Smooth muscle cell (in vitro differentiated cells): Measurements from ENCODE around the gene PHRF1. TPM values are rescaled to one million over a fixed set of nuclear protein-coding genes. Genes with fewer than 3 reads are reported as not detected.

Experiments used
- DNase-seq: peaks from one replicate; lab custom pipeline; 2025; ENCODE audit not compliant: unreplicated experiment; lab: John Stamatoyannopoulos, UW
- H2AFZ ChIP-seq: fragments of 200-600 bp; sonication (generic); 2 replicates; pipeline ENCODE4 v1.6.0; 2016; ENCODE audit warnings: antibody characterized with exemption, low read depth, mild to moderate bottlenecking
- H3F3A ChIP-seq: fragments of 200-600 bp; sonication (generic); 2 replicates; pipeline ENCODE4 v1.6.0; 2017; ENCODE audit warnings: antibody characterized with exemption, low read depth
- H3K27ac ChIP-seq: fragments of 200-600 bp; sonication (generic); 2 replicates; pipeline ENCODE4 v1.5.1; 2016; ENCODE audit warnings: low read depth, mild to moderate bottlenecking
- H3K27me3 ChIP-seq: fragments of 200-600 bp; sonication (generic); 2 replicates; pipeline ENCODE4 v1.6.1; 2016; ENCODE audit warnings: low read depth, mild to moderate bottlenecking
- H3K36me3 ChIP-seq: fragments of 200-600 bp; sonication (generic); 2 replicates; pipeline ENCODE4 v1.5.1; 2016; ENCODE audit warnings: low read depth
- H3K4me1 ChIP-seq: fragments of 200-600 bp; sonication (generic); 2 replicates; pipeline ENCODE4 v1.5.1; 2016; ENCODE audit warnings: low read depth
- H3K4me2 ChIP-seq: fragments of 200-600 bp; sonication (generic); 2 replicates; pipeline ENCODE4 v1.6.0; 2016; ENCODE audit warnings: mild to moderate bottlenecking
- H3K4me3 ChIP-seq: fragments of 200-600 bp; sonication (generic); 2 replicates; pipeline ENCODE4 v1.5.1; 2016; ENCODE audit warnings: mild to moderate bottlenecking
- H3K79me2 ChIP-seq: fragments of 200-600 bp; sonication (generic); 2 replicates; pipeline ENCODE4 v1.6.0; 2016; ENCODE audit warnings: low read depth, mild to moderate bottlenecking
- H3K9ac ChIP-seq: fragments of 200-600 bp; sonication (generic); 2 replicates; pipeline ENCODE4 v1.6.0; 2016; ENCODE audit warnings: low read depth
- H3K9me3 ChIP-seq: fragments of 200-600 bp; sonication (generic); replicated peaks from 2 replicates; pipeline ENCODE4 v1.5.1; 2016; ENCODE audit warnings: low read depth
- H4K20me1 ChIP-seq: fragments of 200-600 bp; sonication (generic); 2 replicates; pipeline ENCODE4 v1.6.0; 2016; ENCODE audit warnings: low read depth
- CTCF ChIP-seq: fragments of 200-600 bp; sonication (generic); IDR thresholded peaks from 2 replicates; pipeline ENCODE4 v1.5.1; 2017; ENCODE audit warnings: borderline replicate concordance, mild to moderate bottlenecking, antibody characterized with exemption; ENCODE audit not compliant: insufficient read depth, poor library complexity, severe bottlenecking
- WGBS: methylation state at CpG from one replicate; pipeline ENCODE4 v1.1.7; 2016; ENCODE audit warnings: low lambda C conversion rate; 5-methylcytosine and 5-hydroxymethylcytosine counted together
- polyA plus RNA-seq: library from polyadenylated mRNA; unstranded; fragments of >200 nt; fragmentation: Nextera tagmentation; extraction: Ambion mirVana; gene quantifications from 2 replicates; pipeline ENCODE4 v1.2.1, GENCODE V29; 2016
- total RNA-seq: library from RNA; depleted of rRNA; stranded (reverse); fragments of >200 nt; gene quantifications from 2 replicates; pipeline ENCODE4 v1.2.3, GENCODE V29; 2014

Gene PHRF1
- total and polyA plus RNA-seq, 2 experiments from 2014 or later, result 11.6 to 20.2 TPM

- Histone ChIP-seq H3F3A (peaks cover 8% of the 10 kb centered on the region), H3K4me1 (peaks cover 7% of the 10 kb centered on the region), H3K9ac (no peak overlapping the region), H4K20me1 (peaks cover 41% of the 10 kb centered on the region), H3K79me2 (no peaks in the 10 kb centered on the region), H3K27ac (no peak overlapping the region), H3K27me3 (no peaks in the 10 kb centered on the region), H3K9me3 (no peaks in the 10 kb centered on the region), H2AFZ (no peak overlapping the region), H3K4me2 (no peak overlapping the region), H3K36me3 (no peaks in the 10 kb centered on the region), H3K4me3 (no peak overlapping the region)
- DNase-seq, result no peak
- TF ChIP-seq CTCF, result no peak
- 96% methylated on average over 25 of the region's 25 CpGs for WGBS
These were observed 41.8 kb downstream of the PHRF1 start for GRCh38 chr11:617912-618682.

GRCh38 chr11:618856-619627, 42.8 kb downstream of the PHRF1 start:
- Histone ChIP-seq H3K27me3 (no peaks in the 10 kb centered on the region), H3K4me2 (no peak overlapping the region), H3K4me3 (no peak overlapping the region), H4K20me1 (peaks cover 34% of the 10 kb centered on the region), H3K27ac (no peak overlapping the region), H3K79me2 (no peaks in the 10 kb centered on the region), H3K9ac (no peak overlapping the region), H3F3A (peaks cover 8% of the 10 kb centered on the region), H2AFZ (no peak overlapping the region), H3K9me3 (no peaks in the 10 kb centered on the region), H3K4me1 (peaks cover 7% of the 10 kb centered on the region), H3K36me3 (no peaks in the 10 kb centered on the region)
- DNase-seq, result no peak
- no peak for TF ChIP-seq CTCF
- WGBS, result 96% methylated on average over 24 of the region's 24 CpGs

DNA sequence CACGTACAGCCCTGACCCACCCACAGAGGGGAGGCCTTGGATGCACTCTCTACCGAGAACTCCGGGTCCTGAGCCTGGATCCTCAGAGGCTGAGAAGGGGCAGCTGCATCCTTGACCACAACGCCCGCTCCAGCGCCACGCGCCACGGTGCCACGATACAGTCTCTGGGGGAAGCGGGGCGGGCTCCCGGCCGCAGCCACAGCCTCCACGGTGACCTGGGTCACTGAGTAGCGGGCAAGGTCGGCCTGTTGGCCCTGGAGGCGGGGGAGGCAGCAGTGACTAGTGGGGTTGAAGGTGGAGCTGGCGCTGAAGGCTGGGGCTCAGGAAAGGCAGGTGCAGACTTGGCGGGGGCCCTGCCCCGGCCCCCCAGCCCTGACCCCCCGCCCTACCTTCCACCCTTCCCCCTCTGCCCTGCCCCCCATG, 43.4 kb downstream of the PHRF1 start:
- no peak overlapping the region for H3K9ac ChIP-seq
- no peaks in the 10 kb centered on the region for H3K27me3 ChIP-seq
- TF ChIP-seq CTCF, result no peak
- H4K20me1 ChIP-seq, result peaks cover 34% of the 10 kb centered on the region
- H3K4me3 ChIP-seq, result no peak overlapping the region
- no peak overlapping the region for H2AFZ ChIP-seq
- H3K4me2 ChIP-seq, result no peak overlapping the region
- H3F3A ChIP-seq, result peaks cover 2% of the 10 kb centered on the region
- DNase-seq, result no peak
- H3K9me3 ChIP-seq, result no peaks in the 10 kb centered on the region
- no peaks in the 10 kb centered on the region for H3K36me3 ChIP-seq
- peaks cover 7% of the 10 kb centered on the region for H3K4me1 ChIP-seq
- no peak overlapping the region for H3K27ac ChIP-seq
- no peaks in the 10 kb centered on the region for H3K79me2 ChIP-seq
- WGBS, result 99% methylated on average over 11 of the region's 22 CpGs
